ENCODE measurements around the gene DNALI1.
"Not testable (repeated sequence)": the region's sequence is repeated elsewhere in the genome, so short reads cannot be mapped to it uniquely, and the experiment has no call there.

Gene DNALI1

GRCh38 chr1:37553927-37554808 is 2.6 kb upstream of the DNALI1 start, which contains the start of gene SNIP1:
Gene SNIP1, minus strand, starts transcription at chr1:37554293. Its CDS starts 64 bp downstream, at chr1:37554229.
- peak; percentile 96 for DNase-seq

GRCh38 chr1:37557402-37557801 is 662 bp downstream of the DNALI1 start:
- no peak for DNase-seq

GRCh38 chr1:37558411-37558810 is 1.7 kb downstream of the DNALI1 start:
- no peak for DNase-seq

- DNase-seq, result no peak
Observed at GRCh38 chr1:37559080-37559479, 2.3 kb downstream of the DNALI1 start.

GRCh38 chr1:37559957-37560379 is 3.2 kb downstream of the DNALI1 start:
- DNase-seq, result not testable (repeated sequence)

GRCh38 chr1:37560401-37561132 is 3.8 kb downstream of the DNALI1 start:
- no peak for DNase-seq

- peak; percentile 48 for DNase-seq
Observed at GRCh38 chr1:37561133-37562132, 4.7 kb downstream of the DNALI1 start.

- no peak for DNase-seq
Observed at GRCh38 chr1:37562984-37563383, 6.2 kb downstream of the DNALI1 start.

- no peak for DNase-seq
Observed at GRCh38 chr1:37564892-37565291, 8.2 kb downstream of the DNALI1 start.

GRCh38 chr1:37567023-37567422 is 10.3 kb downstream of the DNALI1 start:
- DNase-seq, result no peak

- DNase-seq, result no peak
Observed at GRCh38 chr1:37570528-37571334, 14.0 kb downstream of the DNALI1 start.

- peak; percentile 65 for DNase-seq
Observed at GRCh38 chr1:37574834-37575480, 18.2 kb downstream of the DNALI1 start.

GRCh38 chr1:37575692-37576091 is 19.0 kb downstream of the DNALI1 start:
- peak; percentile 5 for DNase-seq

- not testable (repeated sequence) for DNase-seq
Observed at GRCh38 chr1:37584544-37584943, 27.8 kb downstream of the DNALI1 start.

- no peak for DNase-seq
Observed at GRCh38 chr1:37588939-37589338, 32.2 kb downstream of the DNALI1 start.

GRCh38 chr1:37593726-37594125 is 37.0 kb downstream of the DNALI1 start:
- DNase-seq, result no peak

- peak; percentile 95 for DNase-seq
Observed at GRCh38 chr1:37595440-37596181, 38.9 kb downstream of the DNALI1 start, which contains the start of gene GNL2. Gene GNL2, minus strand, starts transcription at chr1:37595937. Its CDS starts 115 bp downstream, at chr1:37595822.

GRCh38 chr1:37596182-37596667 is 39.5 kb downstream of the DNALI1 start:
- no peak for DNase-seq

- no peak for DNase-seq
Observed at GRCh38 chr1:37599940-37600339, 43.2 kb downstream of the DNALI1 start.

GRCh38 chr1:37601441-37601840 is 44.7 kb downstream of the DNALI1 start:
- no peak for DNase-seq

All from fibroblast of skin of back (primary cell).